Stromal cell of bone marrow (primary cell): ENCODE data around the gene WASF1.

ENCODE experiments used
- DNase-seq: peaks from one replicate; pipeline ENCODE4 v3.0.0-alpha.2; 2012; ENCODE audit warnings: low read depth

WASF1 gene

DNA sequence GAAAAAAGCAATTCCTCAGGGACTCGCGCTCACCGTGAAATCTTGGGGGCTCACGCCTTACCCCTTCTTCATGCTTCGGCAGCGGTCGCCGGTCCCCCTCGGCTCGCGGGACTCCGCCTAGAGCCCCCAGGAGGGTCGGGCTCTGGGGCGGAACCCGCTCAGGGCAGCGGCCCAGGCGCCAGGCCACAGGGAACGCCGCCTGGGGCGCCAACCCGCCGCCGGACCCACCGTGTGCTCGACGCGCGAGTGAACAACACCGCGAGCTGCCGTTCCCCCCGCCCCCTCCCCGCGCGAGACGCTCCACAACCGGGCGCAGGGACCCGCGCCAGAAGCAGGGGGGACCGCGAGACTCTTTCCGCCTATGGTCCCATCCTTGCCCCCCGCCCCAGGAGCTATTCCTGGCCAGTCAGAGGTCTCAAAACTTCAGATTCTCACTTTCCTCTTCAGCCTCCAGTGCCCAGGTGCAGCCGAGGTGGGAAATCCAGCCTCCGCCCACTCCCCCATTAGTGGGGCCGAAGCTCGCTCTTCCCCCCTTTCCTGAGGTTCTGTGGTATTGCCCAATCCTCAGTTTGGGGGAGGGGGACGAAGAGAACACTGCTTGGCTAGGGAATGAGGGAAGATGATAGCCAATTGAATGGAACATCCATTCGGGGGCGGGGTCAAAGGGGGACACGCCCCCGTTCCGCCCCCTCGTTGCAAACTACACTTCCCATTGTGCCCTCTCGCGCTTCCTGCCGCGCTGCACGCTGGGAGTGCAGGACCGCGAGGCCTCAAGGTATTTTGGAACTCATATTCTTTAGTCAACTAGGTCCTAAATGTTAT, at the start of gene WASF1:
TSS of gene WASF1 (minus strand) at position 265 of the 822 bp plus-strand sequence. CDS start 52,069 bp downstream, outside the sequence.
- peak; percentile 97 for DNase-seq

- DNase-seq: no peak
Measured at GRCh38 chr6:110226261-110226660, 46.8 kb upstream of the WASF1 start.

DNA sequence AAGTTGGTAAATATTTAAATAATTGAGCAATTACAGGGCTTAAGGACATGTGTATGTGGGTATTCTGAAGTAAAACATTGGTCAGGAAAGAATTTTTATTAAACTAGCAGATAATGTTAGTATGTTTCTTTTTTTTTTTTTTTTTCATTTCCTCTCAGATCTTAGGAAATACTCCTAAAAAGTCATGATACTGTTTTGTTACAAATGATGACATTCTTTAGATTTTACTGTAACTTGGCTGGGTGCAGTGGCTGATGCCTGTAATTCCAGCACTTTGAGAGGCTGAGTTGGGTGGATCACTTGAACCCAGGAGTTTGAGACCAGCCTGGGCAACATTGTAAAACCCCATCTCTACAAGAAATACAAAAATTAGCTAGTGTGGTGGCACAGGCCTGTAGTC, 42.3 kb upstream of the WASF1 start:
- no peak for DNase-seq

GRCh38 chr6:110217266-110217665, 37.8 kb upstream of the WASF1 start:
- DNase-seq: no peak

DNA sequence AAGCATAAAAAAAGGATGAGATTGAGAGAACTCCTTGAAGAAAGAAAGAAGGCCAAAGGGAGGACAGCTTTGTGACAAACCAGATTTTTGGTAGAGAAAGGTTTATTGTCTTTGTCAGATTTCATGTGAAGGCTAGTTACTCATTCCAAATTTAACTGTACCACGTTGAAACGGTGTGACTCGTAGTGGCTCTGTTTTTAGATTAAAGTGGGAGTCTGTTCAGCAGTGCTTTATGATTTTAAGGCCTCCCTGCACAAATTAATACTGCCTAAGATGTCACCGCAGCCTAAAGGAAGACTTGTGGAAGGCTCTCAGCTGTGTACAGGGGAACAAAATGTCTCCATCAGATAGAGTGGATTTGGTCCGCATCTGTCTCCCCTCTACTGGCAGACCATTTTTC, 36.7 kb upstream of the WASF1 start:
- no peak for DNase-seq

DNA sequence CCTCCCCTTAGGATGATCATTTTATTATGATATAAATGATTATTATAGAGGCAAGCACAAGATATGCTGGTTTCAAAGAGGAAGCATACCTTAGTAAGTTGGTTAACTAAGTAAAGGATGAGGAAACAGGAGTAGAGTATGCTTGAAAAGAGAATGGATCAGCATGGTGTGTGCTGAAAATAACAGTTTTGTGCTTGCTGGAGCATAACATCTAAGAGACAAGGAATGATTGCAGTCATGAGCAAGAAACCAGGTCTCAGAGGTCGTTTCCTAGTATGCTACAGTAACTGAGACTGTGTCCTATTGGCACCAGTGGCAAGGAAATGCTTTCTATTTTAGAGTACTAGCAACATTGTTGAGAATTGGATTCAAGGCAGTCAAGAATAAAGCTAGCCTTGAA, 34.9 kb upstream of the WASF1 start:
- no peak for DNase-seq

GRCh38 chr6:110211753-110212152, 32.3 kb upstream of the WASF1 start:
- no peak for DNase-seq

DNA sequence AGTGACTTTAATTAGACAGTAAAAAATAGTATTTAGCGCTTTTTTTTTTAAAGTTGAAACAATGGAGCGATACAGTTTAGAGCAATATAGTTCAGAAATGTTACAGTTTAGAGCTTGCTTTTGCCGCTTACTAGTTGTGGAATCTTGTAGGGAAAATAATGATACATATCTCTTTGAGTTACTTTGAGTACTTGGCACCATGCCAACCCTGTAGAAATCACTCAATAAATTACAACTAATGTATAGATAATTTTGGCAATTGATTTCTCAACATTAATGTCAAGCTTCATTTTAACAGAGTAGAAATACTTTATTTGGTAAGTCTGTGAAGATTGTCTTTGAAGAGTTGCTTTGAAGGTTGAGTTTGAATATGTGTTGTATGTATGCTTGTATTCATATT, 28.2 kb upstream of the WASF1 start:
- DNase-seq: no peak

DNA sequence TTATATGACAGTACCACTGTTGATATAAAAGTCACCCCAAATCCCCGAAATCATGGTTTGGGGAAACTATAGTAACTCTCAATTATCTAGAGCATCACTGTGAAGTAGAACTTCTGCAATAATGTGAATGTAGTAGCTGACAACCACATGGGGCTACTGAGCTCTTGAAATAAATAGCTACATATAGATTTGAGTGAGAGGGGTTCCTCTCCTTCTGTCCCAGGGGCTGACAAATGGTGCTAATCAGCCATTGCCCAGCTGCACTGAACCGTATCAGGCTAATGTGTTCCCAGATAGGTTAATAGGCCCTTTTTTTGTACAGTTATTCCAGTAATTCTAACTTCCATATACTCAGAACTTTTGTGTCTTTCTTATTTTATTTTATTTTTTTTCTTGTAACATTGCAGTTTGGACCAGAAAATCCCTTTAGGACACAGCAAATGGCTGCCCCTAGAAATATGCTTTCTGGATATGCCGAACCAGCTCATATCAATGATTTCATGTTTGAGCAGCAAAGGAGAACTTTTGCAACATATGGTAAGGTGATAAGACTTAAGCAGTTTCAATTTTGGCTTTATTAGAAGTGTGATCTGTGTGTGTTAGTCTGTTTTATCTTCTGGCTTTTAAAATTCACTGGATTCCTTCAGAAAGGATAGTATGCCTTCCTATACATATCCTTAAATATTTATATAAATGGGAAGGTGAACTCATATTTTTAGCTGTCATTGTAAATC, 21.8 kb upstream of the WASF1 start:
- no peak for DNase-seq

GRCh38 chr6:110198561-110198960, 19.1 kb upstream of the WASF1 start:
- no peak for DNase-seq

DNA sequence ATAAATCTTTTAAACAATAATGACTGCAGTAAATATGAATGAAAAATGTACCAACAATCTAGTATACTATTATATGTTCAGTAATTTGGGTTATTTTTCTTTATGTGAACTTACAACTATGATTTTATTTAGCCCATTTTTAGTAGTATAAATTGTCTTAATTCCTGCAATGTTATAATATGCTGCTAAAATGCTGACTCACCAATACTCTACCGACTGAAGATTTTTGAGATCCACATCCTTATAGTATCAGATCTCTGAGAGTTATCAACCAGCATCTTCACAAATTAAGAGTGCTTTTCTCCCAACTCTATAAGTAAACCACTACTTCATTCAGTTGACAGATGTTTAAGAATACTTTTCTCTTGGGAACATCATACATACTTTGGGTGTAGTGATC, 17.4 kb upstream of the WASF1 start:
- DNase-seq: no peak

GRCh38 chr6:110195639-110196038, 16.2 kb upstream of the WASF1 start:
- DNase-seq: no peak

GRCh38 chr6:110191477-110191876, 12.0 kb upstream of the WASF1 start:
- DNase-seq: no peak

GRCh38 chr6:110190726-110191125, 11.3 kb upstream of the WASF1 start:
- DNase-seq: no peak

- DNase-seq: no peak
Measured at GRCh38 chr6:110188791-110189190, 9.3 kb upstream of the WASF1 start.

DNA sequence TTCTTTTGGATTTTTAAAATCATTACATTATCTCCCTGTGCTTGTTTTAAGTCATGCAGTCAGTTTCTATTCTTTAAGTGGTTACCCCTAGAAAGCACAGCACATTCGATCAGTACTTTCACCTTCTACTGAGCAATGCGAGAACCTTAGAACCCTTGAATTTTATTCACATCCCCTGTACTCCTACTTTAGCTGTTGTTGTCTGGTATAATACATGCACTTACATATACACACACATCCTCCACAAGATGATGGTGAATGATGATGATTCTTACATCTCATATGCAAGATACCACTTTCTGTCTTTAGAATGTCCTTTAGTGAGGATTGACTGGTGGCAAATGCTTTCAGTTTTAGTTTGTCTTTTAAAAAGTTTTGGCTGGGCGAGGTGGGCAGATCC, 6.4 kb upstream of the WASF1 start:
- DNase-seq: no peak

DNA sequence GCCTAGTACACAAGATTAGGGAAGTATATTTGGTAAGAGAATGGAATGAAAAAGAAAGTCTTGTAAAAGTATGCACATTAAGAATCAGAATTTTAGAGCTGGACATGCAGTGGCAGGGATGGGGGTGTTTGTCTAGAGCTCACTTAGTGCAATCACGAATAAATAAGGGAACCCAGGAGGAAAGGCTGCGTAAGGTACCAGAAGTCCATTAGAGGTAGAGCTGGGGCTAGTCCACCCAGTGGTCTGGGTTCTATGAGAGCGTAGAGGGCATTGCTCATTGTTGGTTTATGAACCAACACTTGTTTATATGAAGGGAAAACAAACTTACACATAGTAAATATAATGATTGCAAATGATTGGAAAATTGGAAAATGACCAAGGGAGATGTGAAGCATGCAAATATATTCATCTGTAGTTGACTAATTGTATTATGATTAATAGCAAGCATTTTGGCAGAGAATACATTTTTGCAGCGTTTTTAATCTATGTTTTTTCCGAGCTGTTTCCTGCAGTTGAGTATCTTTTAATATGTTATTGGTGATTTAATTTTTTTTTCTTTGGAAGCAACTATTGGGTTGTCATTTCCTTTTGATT, 3.9 kb upstream of the WASF1 start:
- no peak for DNase-seq

- DNase-seq: no peak
Measured at GRCh38 chr6:110181131-110182030, 1.9 kb upstream of the WASF1 start.

DNA sequence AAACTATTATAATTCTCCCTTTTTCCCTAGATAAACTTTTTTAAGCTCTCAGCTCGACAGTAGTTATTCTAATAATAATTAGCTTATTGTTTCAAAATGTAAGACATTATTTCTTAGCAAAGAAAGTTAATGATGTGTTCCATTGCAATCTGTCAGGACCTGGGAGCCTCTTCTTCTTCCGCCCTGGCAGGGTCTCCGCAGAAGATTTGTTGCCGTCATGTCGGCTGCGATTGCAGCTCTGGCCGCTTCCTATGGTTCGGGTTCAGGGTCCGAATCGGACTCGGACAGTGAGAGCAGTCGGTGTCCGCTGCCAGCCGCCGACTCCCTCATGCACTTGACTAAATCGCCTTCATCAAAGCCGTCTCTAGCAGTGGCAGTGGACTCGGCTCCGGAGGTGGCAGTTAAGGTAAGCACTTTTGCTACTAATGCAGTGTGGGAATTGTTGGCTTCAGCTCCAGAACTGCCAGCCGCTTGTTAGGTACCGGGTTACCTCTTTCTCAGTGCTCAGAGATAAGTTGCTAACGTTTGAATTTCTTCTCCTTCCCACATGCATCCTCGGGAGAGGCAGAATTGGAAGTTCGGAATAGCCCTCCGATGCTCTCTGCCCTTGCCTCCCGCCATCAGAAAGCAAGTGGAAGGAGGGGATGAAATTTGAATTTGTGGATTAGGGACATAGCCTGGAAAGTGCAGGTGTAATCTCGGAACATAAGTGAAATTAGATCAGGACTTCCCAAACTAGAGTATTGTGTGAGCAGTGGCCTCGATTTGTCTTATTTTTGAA, 948 bp upstream of the WASF1 start, which contains the start of gene CDC40:
TSS of gene CDC40 (plus strand) at position 200 of the 781 bp plus-strand sequence. CDS start at position 218, 18 bp downstream.
- DNase-seq: no peak

DNA sequence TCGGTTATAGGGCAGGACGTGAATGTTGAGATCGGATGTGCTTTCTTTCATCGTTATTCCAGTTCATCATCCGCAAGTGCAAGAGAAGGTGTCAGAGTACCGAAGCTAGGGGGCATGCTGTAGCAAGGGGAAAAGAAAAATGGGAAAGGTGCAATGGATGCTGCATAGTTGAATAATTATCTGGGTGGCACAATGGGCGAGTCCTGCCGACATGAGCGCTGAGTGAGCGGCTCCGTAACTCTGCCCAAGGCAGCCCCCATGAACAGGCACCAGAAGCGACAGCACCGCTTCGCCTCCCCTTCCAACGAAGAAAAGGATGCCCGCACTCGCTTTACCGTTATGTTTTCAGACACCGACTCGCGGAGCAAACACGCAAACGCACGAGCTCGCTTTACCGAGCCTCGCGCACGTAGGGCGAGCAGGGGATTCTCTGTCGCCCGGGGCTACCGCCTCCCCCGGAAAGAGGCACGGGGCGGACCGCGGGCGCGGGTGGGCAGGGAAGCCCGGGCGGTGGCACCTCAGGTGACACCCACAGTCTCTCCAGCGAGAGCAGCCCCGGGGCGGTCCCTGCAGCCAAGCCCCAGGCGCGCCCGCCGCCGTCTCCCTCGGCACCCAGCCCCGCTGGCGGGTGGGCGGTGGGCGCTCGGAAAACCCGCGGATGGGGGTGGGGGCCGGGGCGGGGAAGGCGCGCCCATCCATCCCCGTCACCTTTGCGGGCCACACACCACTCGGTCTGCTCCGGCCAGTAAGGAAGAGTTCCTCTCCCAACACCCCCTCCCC, 654 bp downstream of the WASF1 start:
- DNase-seq: peak; percentile 31
